ENCODE measurements around the gene COBL. TPM values are rescaled to one million over a fixed set of nuclear protein-coding genes. Genes with fewer than 3 reads are reported as not detected.

Gene COBL
- total and polyA plus RNA-seq, 10 of the 15 experiments (the other 5 are each of a cell fraction or from before 2014, with no cell fraction given), result 0.21 TPM; not detected in 9

- H3K27ac ChIP-seq (ENCODE audit: control insufficient read depth, insufficient read depth), result no peak overlapping the region
- H3K27me3 ChIP-seq (replicated peaks in 1 of 2; ENCODE audit: control insufficient read depth in 2 of 2, insufficient read depth in 2 of 2, low read length in 1 of 2), result no peaks in the 10 kb centered on the region; a peak in 2 of 4 replicates
- ATAC-seq, result no peak
- H3K4me3 ChIP-seq, result no peak overlapping the region
- no peak for DNase-seq (ENCODE audit: low read depth, low spot score)
- H3K4me1 ChIP-seq (ENCODE audit: control insufficient read depth, insufficient read depth, low read length), result no peaks in the 10 kb centered on the region
- no peak for FAIRE-seq
- RAD21 ChIA-PET (ENCODE audit: unreplicated experiment), result no interaction called here
- no peak overlapping the region for H3K9ac ChIP-seq (ENCODE audit: control insufficient read depth, insufficient read depth, low read length)
- intact Hi-C loops (cut with micrococcal nuclease; ENCODE audit: unreplicated experiment) (no loop called here), in situ Hi-C loops (cut with MboI) (no loop called here)
- no peak overlapping the region for H2AFZ ChIP-seq (ENCODE audit: control insufficient read depth, low read depth, low read length)
- POLR2A ChIA-PET, result no interaction called here
- no peak overlapping the region for H3K4me2 ChIP-seq (ENCODE audit: control insufficient read depth, insufficient read depth)
- no peaks in the 10 kb centered on the region for H3K9me3 ChIP-seq (replicated peaks; ENCODE audit: control insufficient read depth, insufficient read depth, low read length)
- H3K79me2 ChIP-seq (ENCODE audit: control insufficient read depth, insufficient read depth, low read length), result no peaks in the 10 kb centered on the region
- SMC1A ChIA-PET (ENCODE audit: uncharacterized antibody, unreplicated experiment), result no interaction called here
- CTCF ChIA-PET, result no interaction called here
- no TSS peak for BruUV-seq (replicated peaks)
- 27% methylated on average over 7 of the region's 9 CpGs for WGBS (ENCODE audit: insufficient coverage, insufficient replicate concordance, low lambda C conversion rate, missing lambda C conversion rate)
- no peaks in the 10 kb centered on the region for H4K20me1 ChIP-seq (ENCODE audit: control insufficient read depth, insufficient read depth)
- no peaks in the 10 kb centered on the region for H3K36me3 ChIP-seq (ENCODE audit: control insufficient read depth in 2 of 2, insufficient read depth in 2 of 2, low read length in 1 of 2)
- TF ChIP-seq CBFB (IDR thresholded peaks at IDR 0.05; ENCODE audit: low read depth) (no peak), ZBED1 (IDR thresholded peaks at IDR 0.05; ENCODE audit: borderline replicate concordance) (no peak), ZSCAN29 (IDR thresholded peaks at IDR 0.05) (no peak), MYC (IDR thresholded peaks at IDR 0.05; ENCODE audit: insufficient read depth, insufficient read length, insufficient replicate concordance, low read length, severe bottlenecking) (no peak), MTA3 (IDR thresholded peaks at IDR 0.05; ENCODE audit: borderline replicate concordance, low read length) (no peak), NKRF (conservative IDR thresholded peaks at IDR 0.05) (no peak), POLR2A (IDR thresholded peaks at IDR 0.05; ENCODE audit: low read depth, low read length) (no peak), PAX8 (IDR thresholded peaks at IDR 0.05) (no peak), MEF2A (IDR thresholded peaks at IDR 0.05; ENCODE audit: insufficient read depth, low read depth, low read length) (no peak), PML (IDR thresholded peaks at IDR 0.05; ENCODE audit: low read length) (no peak), BRCA1 (IDR thresholded peaks at IDR 0.05; ENCODE audit: low read depth, low read length) (no peak)
- TF ChIP-seq, protein P1, sequence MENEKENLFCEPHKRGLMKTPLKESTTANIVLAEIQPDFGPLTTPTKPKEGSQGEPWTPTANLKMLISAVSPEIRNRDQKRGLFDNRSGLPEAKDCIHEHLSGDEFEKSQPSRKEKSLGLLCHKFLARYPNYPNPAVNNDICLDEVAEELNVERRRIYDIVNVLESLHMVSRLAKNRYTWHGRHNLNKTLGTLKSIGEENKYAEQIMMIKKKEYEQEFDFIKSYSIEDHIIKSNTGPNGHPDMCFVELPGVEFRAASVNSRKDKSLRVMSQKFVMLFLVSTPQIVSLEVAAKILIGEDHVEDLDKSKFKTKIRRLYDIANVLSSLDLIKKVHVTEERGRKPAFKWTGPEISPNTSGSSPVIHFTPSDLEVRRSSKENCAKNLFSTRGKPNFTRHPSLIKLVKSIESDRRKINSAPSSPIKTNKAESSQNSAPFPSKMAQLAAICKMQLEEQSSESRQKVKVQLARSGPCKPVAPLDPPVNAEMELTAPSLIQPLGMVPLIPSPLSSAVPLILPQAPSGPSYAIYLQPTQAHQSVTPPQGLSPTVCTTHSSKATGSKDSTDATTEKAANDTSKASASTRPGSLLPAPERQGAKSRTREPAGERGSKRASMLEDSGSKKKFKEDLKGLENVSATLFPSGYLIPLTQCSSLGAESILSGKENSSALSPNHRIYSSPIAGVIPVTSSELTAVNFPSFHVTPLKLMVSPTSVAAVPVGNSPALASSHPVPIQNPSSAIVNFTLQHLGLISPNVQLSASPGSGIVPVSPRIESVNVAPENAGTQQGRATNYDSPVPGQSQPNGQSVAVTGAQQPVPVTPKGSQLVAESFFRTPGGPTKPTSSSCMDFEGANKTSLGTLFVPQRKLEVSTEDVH (IDR thresholded peaks at IDR 0.05; ENCODE audit: low read depth, partially characterized antibody), result no peak
- TF ChIP-seq, protein P2, sequence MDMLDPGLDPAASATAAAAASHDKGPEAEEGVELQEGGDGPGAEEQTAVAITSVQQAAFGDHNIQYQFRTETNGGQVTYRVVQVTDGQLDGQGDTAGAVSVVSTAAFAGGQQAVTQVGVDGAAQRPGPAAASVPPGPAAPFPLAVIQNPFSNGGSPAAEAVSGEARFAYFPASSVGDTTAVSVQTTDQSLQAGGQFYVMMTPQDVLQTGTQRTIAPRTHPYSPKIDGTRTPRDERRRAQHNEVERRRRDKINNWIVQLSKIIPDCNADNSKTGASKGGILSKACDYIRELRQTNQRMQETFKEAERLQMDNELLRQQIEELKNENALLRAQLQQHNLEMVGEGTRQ (IDR thresholded peaks at IDR 0.05; ENCODE audit: borderline replicate concordance, low read depth, low read length), result no peak
- TF ChIP-seq, protein P3, sequence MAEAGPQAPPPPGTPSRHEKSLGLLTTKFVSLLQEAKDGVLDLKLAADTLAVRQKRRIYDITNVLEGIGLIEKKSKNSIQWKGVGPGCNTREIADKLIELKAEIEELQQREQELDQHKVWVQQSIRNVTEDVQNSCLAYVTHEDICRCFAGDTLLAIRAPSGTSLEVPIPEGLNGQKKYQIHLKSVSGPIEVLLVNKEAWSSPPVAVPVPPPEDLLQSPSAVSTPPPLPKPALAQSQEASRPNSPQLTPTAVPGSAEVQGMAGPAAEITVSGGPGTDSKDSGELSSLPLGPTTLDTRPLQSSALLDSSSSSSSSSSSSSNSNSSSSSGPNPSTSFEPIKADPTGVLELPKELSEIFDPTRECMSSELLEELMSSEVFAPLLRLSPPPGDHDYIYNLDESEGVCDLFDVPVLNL (IDR thresholded peaks at IDR 0.05; ENCODE audit: low read depth, low read length), result no peak
- TF ChIP-seq, protein P4, sequence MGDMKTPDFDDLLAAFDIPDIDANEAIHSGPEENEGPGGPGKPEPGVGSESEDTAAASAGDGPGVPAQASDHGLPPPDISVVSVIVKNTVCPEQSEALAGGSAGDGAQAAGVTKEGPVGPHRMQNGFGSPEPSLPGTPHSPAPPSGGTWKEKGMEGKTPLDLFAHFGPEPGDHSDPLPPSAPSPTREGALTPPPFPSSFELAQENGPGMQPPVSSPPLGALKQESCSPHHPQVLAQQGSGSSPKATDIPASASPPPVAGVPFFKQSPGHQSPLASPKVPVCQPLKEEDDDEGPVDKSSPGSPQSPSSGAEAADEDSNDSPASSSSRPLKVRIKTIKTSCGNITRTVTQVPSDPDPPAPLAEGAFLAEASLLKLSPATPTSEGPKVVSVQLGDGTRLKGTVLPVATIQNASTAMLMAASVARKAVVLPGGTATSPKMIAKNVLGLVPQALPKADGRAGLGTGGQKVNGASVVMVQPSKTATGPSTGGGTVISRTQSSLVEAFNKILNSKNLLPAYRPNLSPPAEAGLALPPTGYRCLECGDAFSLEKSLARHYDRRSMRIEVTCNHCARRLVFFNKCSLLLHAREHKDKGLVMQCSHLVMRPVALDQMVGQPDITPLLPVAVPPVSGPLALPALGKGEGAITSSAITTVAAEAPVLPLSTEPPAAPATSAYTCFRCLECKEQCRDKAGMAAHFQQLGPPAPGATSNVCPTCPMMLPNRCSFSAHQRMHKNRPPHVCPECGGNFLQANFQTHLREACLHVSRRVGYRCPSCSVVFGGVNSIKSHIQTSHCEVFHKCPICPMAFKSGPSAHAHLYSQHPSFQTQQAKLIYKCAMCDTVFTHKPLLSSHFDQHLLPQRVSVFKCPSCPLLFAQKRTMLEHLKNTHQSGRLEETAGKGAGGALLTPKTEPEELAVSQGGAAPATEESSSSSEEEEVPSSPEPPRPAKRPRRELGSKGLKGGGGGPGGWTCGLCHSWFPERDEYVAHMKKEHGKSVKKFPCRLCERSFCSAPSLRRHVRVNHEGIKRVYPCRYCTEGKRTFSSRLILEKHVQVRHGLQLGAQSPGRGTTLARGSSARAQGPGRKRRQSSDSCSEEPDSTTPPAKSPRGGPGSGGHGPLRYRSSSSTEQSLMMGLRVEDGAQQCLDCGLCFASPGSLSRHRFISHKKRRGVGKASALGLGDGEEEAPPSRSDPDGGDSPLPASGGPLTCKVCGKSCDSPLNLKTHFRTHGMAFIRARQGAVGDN (IDR thresholded peaks at IDR 0.05), result no peak
Observed at GRCh38 chr7:51275532-51275931, 41.1 kb downstream of the COBL start.

Measured in GM12878 (cell line).